ENCODE data around the gene POLR1D. TPM values are rescaled to one million over a fixed set of nuclear protein-coding genes. Genes with fewer than 3 reads are reported as not detected.

Gene POLR1D
- total and polyA plus RNA-seq, 10 donors = 64.2 to 134 (median 104) TPM

- TF ChIP-seq CTCF (IDR thresholded peaks at IDR 0.05 in 8 of 11, conservative IDR thresholded peaks at IDR 0.05 in 3 of 11) (no peak), POLR2AphosphoS5 (IDR thresholded peaks at IDR 0.05) (no peak), POLR2A (IDR thresholded peaks at IDR 0.05) (no peak)
- 84 to 99% (median 90%) methylated on average over 2 of the region's 2 CpGs for WGBS, 5 donors
- no peak for DNase-seq
- Histone ChIP-seq H3K27me3 (replicated peaks in 1 of 7) (no peaks in the 10 kb centered on the region), H3K27ac (no peak overlapping the region), H3K36me3 (no peaks in the 10 kb centered on the region), H3K4me1 (peaks cover 0 to 38% (median 5%) of the 10 kb centered on the region in 6 donors), H3K9me3 (no peaks in the 10 kb centered on the region), H3K4me3 (no peak overlapping the region)
- intact Hi-C loops (cut with DNase I; ENCODE audit: low total_unique reads) = no loop called here
Observed at GRCh38 chr13:27601803-27602202, 19.9 kb upstream of the POLR1D start.

- 59 to 99% (median 94%) methylated on average over 3 of the region's 3 CpGs for WGBS, 5 donors
- DNase-seq = no peak
- H3K27ac ChIP-seq = no peak overlapping the region
Observed at GRCh38 chr13:27605099-27605498, 16.6 kb upstream of the POLR1D start.

GRCh38 chr13:27605610-27606200 is 16.0 kb upstream of the POLR1D start:
- intact Hi-C loops (cut with DNase I; ENCODE audit: low total_unique reads) = no loop called here
- WGBS, 5 donors = 41 to 73% (median 69%) methylated on average over 2 of the region's 2 CpGs

More at GRCh38 chr13:27605099-27605498, 16.6 kb upstream of the POLR1D start:
- no peaks in the 10 kb centered on the region for H3K36me3 ChIP-seq
- intact Hi-C loops (cut with DNase I; ENCODE audit: low total_unique reads) = no loop called here
- peaks cover 0 to 51% (median 8%) of the 10 kb centered on the region in 6 donors for H3K4me1 ChIP-seq
- no peaks in the 10 kb centered on the region for H3K27me3 ChIP-seq (replicated peaks in 1 of 7)
- no peak for TF ChIP-seq POLR2A (IDR thresholded peaks at IDR 0.05)
- TF ChIP-seq CTCF (IDR thresholded peaks at IDR 0.05 in 8 of 11, conservative IDR thresholded peaks at IDR 0.05 in 3 of 11) = no peak
- TF ChIP-seq POLR2AphosphoS5 (IDR thresholded peaks at IDR 0.05) = no peak
- H3K9me3 ChIP-seq = no peaks in the 10 kb centered on the region
- H3K4me3 ChIP-seq = no peak overlapping the region

More at GRCh38 chr13:27605610-27606200, 16.0 kb upstream of the POLR1D start:
- peaks cover 0 to 48% (median 9%) of the 10 kb centered on the region in 6 donors for H3K4me1 ChIP-seq
- H3K27ac ChIP-seq = no peak overlapping the region
- no peaks in the 10 kb centered on the region for H3K27me3 ChIP-seq (replicated peaks in 1 of 7)
- H3K9me3 ChIP-seq = no peaks in the 10 kb centered on the region
- TF ChIP-seq CTCF (IDR thresholded peaks at IDR 0.05 in 8 of 11, conservative IDR thresholded peaks at IDR 0.05 in 3 of 11) (no peak), POLR2A (IDR thresholded peaks at IDR 0.05) (no peak), POLR2AphosphoS5 (IDR thresholded peaks at IDR 0.05) (no peak)
- H3K4me3 ChIP-seq = no peak overlapping the region
- DNase-seq = no peak
- no peaks in the 10 kb centered on the region for H3K36me3 ChIP-seq

Data from spleen (tissue), 11 donors.